A673 (cell line): ENCODE results near the gene KDM3A. TPM values are rescaled to one million over a fixed set of nuclear protein-coding genes. Genes with fewer than 3 reads are reported as not detected.

Experiments used
- BruUV-seq: library from RNA; stranded (reverse); fragments of 400-500 nt; replicated peaks from 2 replicates; lab custom pipeline; 2021; lab: Mats Ljungman, UMichigan
- CTCF ChIA-PET: fragments of 300-600 bp; sonication (Branson Sonifier 250); formaldehyde crosslinking; loops from one replicate; lab custom pipeline; 2022; ENCODE audit warnings: antibody characterized with exemption; lab: Charles Lee
- POLR2A ChIA-PET: fragments of 300-600 bp; sonication (Branson Sonifier 250); formaldehyde crosslinking; loops from one replicate; lab custom pipeline; 2022; ENCODE audit warnings: antibody characterized with exemption; ENCODE audit not compliant: low non-redundant PET; lab: Charles Lee
- DNase-seq: peaks from one replicate; pipeline ENCODE4 v3.0.0-alpha.2; 2015; ENCODE audit warnings: low spot score
- H3K27ac ChIP-seq: fragments of 200-600 bp; sonication (generic); 2 replicates; pipeline ENCODE4 v1.5.1; 2016; ENCODE audit warnings: mixed run types, low read depth, mild to moderate bottlenecking, mixed read lengths, antibody characterized with exemption, low read length; ENCODE audit not compliant: poor library complexity, severe bottlenecking
- H3K27me3 ChIP-seq: fragments of 200-600 bp; sonication (generic); replicated peaks from 2 replicates; pipeline ENCODE4 v1.6.1; 2017; ENCODE audit warnings: mixed run types, low read depth, mild to moderate bottlenecking, mixed read lengths, antibody characterized with exemption, low read length; ENCODE audit not compliant: insufficient read depth, poor library complexity
- H3K36me3 ChIP-seq: fragments of 200-600 bp; sonication (generic); 2 replicates; pipeline ENCODE4 v1.6.1; 2016; ENCODE audit warnings: mixed run types, mild to moderate bottlenecking, mixed read lengths, antibody characterized with exemption, low read length; ENCODE audit not compliant: insufficient read depth, poor library complexity, severe bottlenecking
- H3K4me1 ChIP-seq: fragments of 200-600 bp; sonication (generic); 2 replicates; pipeline ENCODE4 v1.6.1; 2017; ENCODE audit warnings: mixed run types, mild to moderate bottlenecking, mixed read lengths, antibody characterized with exemption, low read length; ENCODE audit not compliant: insufficient read depth, poor library complexity, severe bottlenecking
- H3K4me3 ChIP-seq: fragments of 200-600 bp; sonication (generic); 2 replicates; pipeline ENCODE4 v1.5.1; 2016; ENCODE audit warnings: low read depth, mixed run types, mild to moderate bottlenecking, mixed read lengths, low read length; ENCODE audit not compliant: poor library complexity, severe bottlenecking
- H3K9me3 ChIP-seq: fragments of 200-600 bp; sonication (generic); 2 replicates; pipeline ENCODE4 v1.6.1; 2016; ENCODE audit warnings: mixed run types, low read depth, mild to moderate bottlenecking, mixed read lengths, antibody characterized with exemption, low read length; ENCODE audit not compliant: poor library complexity, severe bottlenecking
- CTCF ChIP-seq: fragments of 300-800, 200-600 bp; sonication (generic); conservative IDR thresholded peaks from 2 replicates; pipeline ENCODE4 v1.5.1; 2017; ENCODE audit warnings: low read depth, mild to moderate bottlenecking, antibody characterized with exemption, low read length, moderate library complexity, mixed read lengths
- EZH2 ChIP-seq: fragments of 200-600 bp; sonication (generic); IDR thresholded peaks from 2 replicates; pipeline ENCODE4 v1.6.1; 2017; ENCODE audit warnings: borderline replicate concordance, low read depth, mild to moderate bottlenecking, mixed read lengths, antibody characterized with exemption, low read length; ENCODE audit not compliant: poor library complexity, severe bottlenecking
- intact Hi-C: fragments of 100-400 bp; cut with micrococcal nuclease; formaldehyde crosslinking; loops from one replicate; pipeline ENCODE4 v1.10.0; 2022; ENCODE audit not compliant: unreplicated experiment
- total RNA-seq: library from RNA; stranded (reverse); gene quantifications from 2 replicates; pipeline ENCODE4 v1.2.3, GENCODE V29; 2021

The KDM3A gene
- total RNA-seq, 1 experiment from 2014 or later, result 40.7 TPM

- DNase-seq, result no peak
Observed at GRCh38 chr2:86488561-86489250, 47.5 kb downstream of the KDM3A start.

GRCh38 chr2:86489542-86489941 is 48.4 kb downstream of the KDM3A start:
- no peaks in the 10 kb centered on the region for H3K27me3 ChIP-seq

More at GRCh38 chr2:86488561-86489250, 47.5 kb downstream of the KDM3A start:
- Histone ChIP-seq H3K36me3 (peaks cover 90% of the 10 kb centered on the region), H3K4me1 (no peaks in the 10 kb centered on the region), H3K4me3 (no peak overlapping the region), H3K27ac (no peak overlapping the region), H3K9me3 (no peaks in the 10 kb centered on the region), H3K27me3 (no peaks in the 10 kb centered on the region)
- BruUV-seq, result no TSS peak
- POLR2A ChIA-PET, result interaction anchor here (0.5 kb wide), 1 partner anchor 27 kb away, joined by 8 read pairs; no protein-coding TSS in a partner anchor
- TF ChIP-seq EZH2 (no peak), CTCF (no peak)
- intact Hi-C loops, result no loop called here
- CTCF ChIA-PET, result no interaction called here

GRCh38 chr2:86490245-86490644 is 49.1 kb downstream of the KDM3A start:
- Histone ChIP-seq H3K36me3 (peaks cover 81% of the 10 kb centered on the region), H3K4me1 (no peaks in the 10 kb centered on the region), H3K27ac (no peak overlapping the region), H3K27me3 (no peaks in the 10 kb centered on the region), H3K9me3 (no peaks in the 10 kb centered on the region), H3K4me3 (no peak overlapping the region)
- BruUV-seq, result no TSS peak
- intact Hi-C loops, result no loop called here
- CTCF ChIA-PET, result no interaction called here
- POLR2A ChIA-PET, result no interaction called here
- DNase-seq, result no peak
- TF ChIP-seq CTCF, result no peak
- no peak for TF ChIP-seq EZH2

More at GRCh38 chr2:86489542-86489941, 48.4 kb downstream of the KDM3A start:
- intact Hi-C loops, result no loop called here
- POLR2A ChIA-PET, result no interaction called here
- TF ChIP-seq CTCF (no peak), EZH2 (no peak)
- Histone ChIP-seq H3K36me3 (peaks cover 88% of the 10 kb centered on the region), H3K9me3 (no peaks in the 10 kb centered on the region), H3K4me3 (no peak overlapping the region), H3K4me1 (no peaks in the 10 kb centered on the region), H3K27ac (no peak overlapping the region)
- DNase-seq, result no peak
- BruUV-seq, result no TSS peak
- CTCF ChIA-PET, result no interaction called here
